Hair follicle dermal papilla cell (primary cell): ENCODE results near the gene LLGL2. TPM values are rescaled to one million over a fixed set of nuclear protein-coding genes. Genes with fewer than 3 reads are reported as not detected.

Experiments used
- total RNA-seq: library from RNA; depleted of rRNA; stranded (reverse); fragments of >200 nt; gene quantifications from 2 replicates; pipeline ENCODE4 v1.2.3, GENCODE V29; 2012

LLGL2 gene, protein sequence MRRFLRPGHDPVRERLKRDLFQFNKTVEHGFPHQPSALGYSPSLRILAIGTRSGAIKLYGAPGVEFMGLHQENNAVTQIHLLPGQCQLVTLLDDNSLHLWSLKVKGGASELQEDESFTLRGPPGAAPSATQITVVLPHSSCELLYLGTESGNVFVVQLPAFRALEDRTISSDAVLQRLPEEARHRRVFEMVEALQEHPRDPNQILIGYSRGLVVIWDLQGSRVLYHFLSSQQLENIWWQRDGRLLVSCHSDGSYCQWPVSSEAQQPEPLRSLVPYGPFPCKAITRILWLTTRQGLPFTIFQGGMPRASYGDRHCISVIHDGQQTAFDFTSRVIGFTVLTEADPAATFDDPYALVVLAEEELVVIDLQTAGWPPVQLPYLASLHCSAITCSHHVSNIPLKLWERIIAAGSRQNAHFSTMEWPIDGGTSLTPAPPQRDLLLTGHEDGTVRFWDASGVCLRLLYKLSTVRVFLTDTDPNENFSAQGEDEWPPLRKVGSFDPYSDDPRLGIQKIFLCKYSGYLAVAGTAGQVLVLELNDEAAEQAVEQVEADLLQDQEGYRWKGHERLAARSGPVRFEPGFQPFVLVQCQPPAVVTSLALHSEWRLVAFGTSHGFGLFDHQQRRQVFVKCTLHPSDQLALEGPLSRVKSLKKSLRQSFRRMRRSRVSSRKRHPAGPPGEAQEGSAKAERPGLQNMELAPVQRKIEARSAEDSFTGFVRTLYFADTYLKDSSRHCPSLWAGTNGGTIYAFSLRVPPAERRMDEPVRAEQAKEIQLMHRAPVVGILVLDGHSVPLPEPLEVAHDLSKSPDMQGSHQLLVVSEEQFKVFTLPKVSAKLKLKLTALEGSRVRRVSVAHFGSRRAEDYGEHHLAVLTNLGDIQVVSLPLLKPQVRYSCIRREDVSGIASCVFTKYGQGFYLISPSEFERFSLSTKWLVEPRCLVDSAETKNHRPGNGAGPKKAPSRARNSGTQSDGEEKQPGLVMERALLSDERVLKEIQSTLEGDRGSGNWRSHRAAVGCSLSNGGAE
- 0.24 and 0.32 TPM in 2 replicates for total RNA-seq

DNA sequence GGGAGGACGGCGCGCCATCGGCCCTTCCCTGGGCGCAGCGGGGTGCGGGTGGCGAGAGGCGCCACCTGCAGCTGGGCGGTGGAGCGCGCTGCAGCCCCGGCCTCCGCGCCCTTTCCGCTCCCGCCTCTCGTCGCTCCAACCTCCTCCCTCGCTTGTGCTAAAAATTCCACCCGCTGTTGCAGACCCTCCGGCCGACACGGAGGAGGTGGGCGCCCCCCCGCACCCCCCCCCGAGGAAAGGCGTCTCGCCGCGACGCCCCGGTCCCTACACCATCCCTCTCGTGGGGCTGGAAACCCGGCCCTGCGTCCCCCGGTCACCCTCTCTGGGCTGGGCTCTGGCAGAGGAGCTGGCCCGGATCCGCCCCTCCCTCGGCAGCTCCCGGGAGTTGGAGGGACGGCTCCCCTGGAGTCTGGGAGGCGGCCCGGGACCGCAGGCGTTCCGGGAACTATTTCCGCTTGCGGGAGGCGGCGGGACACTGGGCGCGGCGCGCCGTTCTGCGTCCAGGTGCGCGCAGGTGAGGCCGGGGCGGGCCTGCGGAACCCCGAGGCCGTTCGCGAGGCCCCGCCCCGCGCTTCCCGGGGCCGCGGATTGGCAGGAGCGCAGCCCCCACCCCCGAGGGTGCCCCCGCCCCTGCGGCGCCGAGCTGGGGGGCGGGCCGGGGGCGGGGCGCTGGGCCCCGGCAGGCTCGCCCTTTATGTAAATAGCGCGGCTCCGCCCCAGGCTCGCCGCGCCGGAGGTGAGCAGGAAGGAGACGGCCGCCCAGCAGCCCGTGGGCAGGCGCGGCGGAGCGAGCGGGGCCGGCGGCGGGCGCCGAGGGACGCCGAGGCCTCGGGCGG lies at the start of gene LLGL2:
TSS of gene LLGL2 (plus strand) at position 728 of the 836 bp plus-strand sequence. CDS start 17,730 bp downstream, outside the sequence.

DNA sequence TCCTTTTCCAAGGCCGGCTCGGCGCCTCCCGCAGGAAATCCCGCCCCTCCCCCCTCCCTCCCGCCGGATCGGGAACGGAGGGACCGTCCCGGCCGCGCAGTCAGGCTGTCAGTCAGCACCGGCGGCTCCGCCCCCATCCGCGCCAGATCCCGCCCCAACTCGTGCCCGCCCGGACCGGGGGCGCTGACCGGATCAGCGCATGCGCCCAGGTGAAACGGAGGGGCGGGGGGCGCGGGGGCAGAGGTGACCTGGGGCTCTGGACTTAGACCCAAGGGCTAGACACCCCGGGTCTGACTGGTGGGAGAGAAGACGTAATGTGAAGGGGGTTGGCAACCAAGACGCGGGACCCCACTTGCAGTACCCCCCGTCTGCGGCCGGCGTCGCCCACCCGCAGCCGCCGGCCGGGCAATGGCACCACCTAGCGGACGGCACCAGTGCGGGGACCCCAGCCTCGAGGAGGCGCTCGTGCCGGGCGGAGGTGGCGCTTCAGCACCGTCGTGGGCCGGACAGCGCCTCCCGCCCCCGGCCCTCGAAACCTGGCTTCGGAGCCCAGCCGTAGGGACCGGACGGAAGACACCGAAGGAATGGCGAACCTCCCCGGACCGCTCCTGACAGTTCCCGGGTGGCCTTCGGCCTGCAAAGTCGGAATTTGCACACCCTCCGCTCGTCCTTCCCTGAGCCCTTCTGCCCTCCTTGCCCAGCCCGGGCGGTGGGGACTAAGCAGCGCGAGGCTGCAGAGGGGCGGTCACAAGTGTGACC lies 9.8 kb upstream of the LLGL2 start, which contains the start of gene CASKIN2:
TSS of gene CASKIN2 (minus strand) at position 42 of the 759 bp plus-strand sequence. CDS start 1,733 bp downstream, outside the sequence.

DNA sequence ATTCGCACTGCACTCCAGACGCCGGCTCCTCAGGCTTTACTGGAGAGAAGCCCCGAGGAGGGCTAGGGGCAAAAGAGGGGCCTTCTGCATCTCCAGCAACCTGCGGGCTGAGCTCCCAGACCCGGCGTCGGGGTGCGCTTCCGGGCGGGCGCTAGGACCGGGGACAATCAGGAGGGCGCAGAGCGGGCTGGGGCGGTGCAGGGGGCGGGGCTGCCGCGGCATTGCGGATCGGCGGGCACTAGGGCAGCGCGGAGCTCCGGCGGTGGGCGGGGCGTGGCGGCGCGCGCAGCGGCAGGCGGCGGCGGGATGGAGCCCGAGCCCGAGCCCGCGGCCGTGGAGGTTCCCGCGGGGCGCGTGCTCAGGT lies 9.3 kb upstream of the LLGL2 start, which contains the start of gene TSEN54:
TSS of gene TSEN54 (plus strand) at position 274 of the 364 bp plus-strand sequence. CDS start at position 307, 33 bp downstream.

DNA sequence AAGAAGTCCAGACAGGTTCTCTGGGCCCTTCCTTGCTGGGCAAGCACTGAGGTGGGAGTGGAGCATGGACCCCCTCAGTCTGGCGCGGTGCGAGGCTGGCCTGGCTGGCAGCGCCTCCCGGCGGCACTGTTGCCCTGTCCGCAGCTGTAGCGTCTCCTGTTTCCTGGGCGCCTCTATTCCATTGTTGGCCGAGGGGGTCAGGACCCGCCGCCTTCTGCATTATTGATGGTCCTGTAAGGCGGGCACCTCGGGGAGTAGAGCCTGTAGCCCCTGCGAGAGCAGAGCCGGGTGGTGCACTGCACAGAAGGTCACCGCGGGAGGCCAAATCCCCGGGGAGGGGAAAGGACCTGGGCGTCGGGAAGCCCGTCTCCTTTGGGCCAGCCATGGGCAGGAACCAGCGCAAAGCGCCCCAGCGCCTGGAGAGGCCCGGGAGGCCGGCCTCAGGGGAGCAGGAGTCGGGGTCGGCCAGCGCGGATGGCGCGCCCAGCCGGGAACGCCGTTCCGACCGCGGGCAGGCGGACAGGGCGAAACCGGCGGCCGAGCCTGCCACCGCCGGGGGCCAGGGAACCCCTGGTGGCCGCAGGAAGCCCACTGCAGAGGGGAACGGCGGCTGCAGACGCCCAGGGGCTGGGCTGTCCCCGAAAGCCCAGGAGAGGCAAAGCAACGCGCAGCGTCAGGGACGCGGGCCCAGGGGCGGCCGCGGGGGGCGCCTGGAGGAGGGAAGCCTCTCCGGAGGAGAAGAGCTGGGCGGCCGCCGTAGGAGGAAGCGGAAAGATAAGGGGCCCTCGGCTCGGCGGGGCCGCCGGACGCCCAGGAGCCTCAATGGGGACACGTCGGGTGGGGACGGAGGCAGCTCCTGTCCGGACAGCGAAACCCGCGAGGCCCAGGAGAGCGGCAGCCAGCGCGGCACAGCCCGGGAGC lies 62.4 kb downstream of the LLGL2 start, which contains the start of gene MYO15B:
TSS of gene MYO15B (plus strand) at position 126 of the 921 bp plus-strand sequence. CDS start at position 384, 258 bp downstream.

Other genes starting within 250 kb of the LLGL2 start
- 6.2 and 8.4 TPM in 2 replicates for gene SLC25A19, start 236.3 kb upstream of the LLGL2 start, total RNA-seq
- 72.2 and 86.1 TPM in 2 replicates for gene GRB2, start 120.0 kb upstream of the LLGL2 start, total RNA-seq
- 42.5 and 51.1 TPM in 2 replicates for gene TMEM94, start 69.1 kb upstream of the LLGL2 start, total RNA-seq
- 12.2 and 15.9 TPM in 2 replicates for gene CASKIN2, start 10.2 kb upstream of the LLGL2 start, total RNA-seq
- 6.8 and 8.3 TPM in 2 replicates for gene TSEN54, start 9.2 kb upstream of the LLGL2 start, total RNA-seq
- gene MYO15B, start 62.1 kb downstream of the LLGL2 start, total RNA-seq, result 4.2 and 7.2 TPM in 2 replicates
- 0.16 and 0.24 TPM in 2 replicates for gene SMIM5, start 107.7 kb downstream of the LLGL2 start, total RNA-seq
- gene RECQL5, start 141.5 kb downstream of the LLGL2 start, total RNA-seq, result 16.5 and 19.5 TPM in 2 replicates
- 63.4 and 70.8 TPM in 2 replicates for gene SAP30BP, start 141.6 kb downstream of the LLGL2 start, total RNA-seq
- gene ITGB4, start 195.8 kb downstream of the LLGL2 start, total RNA-seq, result 9.6 and 39.8 TPM in 2 replicates
- 50.0 and 56.8 TPM in 2 replicates for gene GALK1, start 239.5 kb downstream of the LLGL2 start, total RNA-seq